Cardiac fibroblast (primary cell): ENCODE measurements around the gene GFRA1.
"Not testable (repeated sequence)": the region's sequence is repeated elsewhere in the genome, so short reads cannot be mapped to it uniquely, and the experiment has no call there.

ENCODE experiments used
- DNase-seq, 2 donors: peaks; one replicate each; pipeline versions ENCODE4 v3.0.0 to v3.0.0-alpha.2; 2010; ENCODE audit warnings: low read depth in 2 of 2
- H3K4me3 ChIP-seq, 2 donors: replicated peaks in 1 of 2; 1 replicate in 1 of 2; 2 replicates in 1 of 2; pipeline ENCODE4 v1.5.1; 2011; ENCODE audit warnings: low read depth in 2 of 2, low read length in 2 of 2, mild to moderate bottlenecking in 2 of 2, moderate library complexity in 1 of 2
- CTCF ChIP-seq: IDR thresholded peaks from one replicate; pipeline ENCODE4 v1.5.1; 2011; ENCODE audit warnings: low read depth, mild to moderate bottlenecking, low read length, inconsistent platforms

Gene GFRA1

GRCh38 chr10:116043861-116044260, 229.1 kb downstream of the GFRA1 start:
- no peak for TF ChIP-seq CTCF
- no peak overlapping the region for H3K4me3 ChIP-seq
- DNase-seq: no peak

- DNase-seq: no peak
- H3K4me3 ChIP-seq: no peak overlapping the region
- TF ChIP-seq CTCF: no peak
Measured at GRCh38 chr10:116043304-116043703, 229.7 kb downstream of the GFRA1 start.

DNA sequence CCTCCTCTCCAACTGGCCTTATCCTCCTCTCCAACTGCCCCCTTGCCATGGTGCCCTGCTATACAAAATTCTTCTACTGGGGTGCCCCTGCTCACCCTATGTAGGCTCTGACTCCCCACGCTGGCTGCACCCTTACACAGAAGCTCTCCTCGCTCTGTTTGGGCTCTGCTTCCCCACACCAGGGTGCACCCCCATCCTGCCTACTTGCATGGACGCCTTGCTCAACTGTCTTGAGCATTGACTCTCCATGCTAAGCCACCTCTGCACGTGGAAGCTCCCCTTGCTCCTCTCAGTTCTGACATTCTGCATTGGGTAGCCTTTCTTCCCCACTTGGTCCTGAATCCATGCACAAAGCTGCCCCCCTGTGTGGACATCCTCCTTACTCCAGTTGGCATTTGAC, 231.1 kb downstream of the GFRA1 start:
- no peak for DNase-seq

GRCh38 chr10:116039612-116040011, 233.4 kb downstream of the GFRA1 start:
- no peak overlapping the region for H3K4me3 ChIP-seq
- no peak for TF ChIP-seq CTCF
- no peak for DNase-seq

More for the DNA sequence above, 231.1 kb downstream of the GFRA1 start:
- no peak for TF ChIP-seq CTCF
- H3K4me3 ChIP-seq: no peak overlapping the region

DNA sequence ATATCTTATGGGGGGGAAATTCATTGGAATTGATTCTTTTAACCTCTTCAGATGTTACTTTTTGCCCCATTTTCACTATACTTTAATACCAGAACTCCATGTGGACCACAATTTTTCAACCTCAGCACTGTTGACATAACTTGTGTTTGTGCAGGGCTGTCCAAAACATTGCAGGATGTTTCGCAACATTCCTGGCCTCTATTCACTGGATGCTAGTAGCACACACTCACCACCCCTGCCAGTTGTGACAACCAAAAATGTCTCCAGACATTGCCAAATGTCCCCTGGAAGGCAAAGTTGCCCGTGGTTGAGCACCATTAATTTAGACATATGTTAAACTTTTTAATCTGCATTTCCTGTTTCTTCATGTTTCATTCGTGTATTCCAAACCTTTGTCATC, 234.7 kb downstream of the GFRA1 start:
- no peak for TF ChIP-seq CTCF
- peak; percentile 44 to 49 for DNase-seq
- no peak overlapping the region for H3K4me3 ChIP-seq

GRCh38 chr10:116035406-116035805, 237.6 kb downstream of the GFRA1 start:
- DNase-seq, H3K4me3 ChIP-seq: not testable (repeated sequence)

DNA sequence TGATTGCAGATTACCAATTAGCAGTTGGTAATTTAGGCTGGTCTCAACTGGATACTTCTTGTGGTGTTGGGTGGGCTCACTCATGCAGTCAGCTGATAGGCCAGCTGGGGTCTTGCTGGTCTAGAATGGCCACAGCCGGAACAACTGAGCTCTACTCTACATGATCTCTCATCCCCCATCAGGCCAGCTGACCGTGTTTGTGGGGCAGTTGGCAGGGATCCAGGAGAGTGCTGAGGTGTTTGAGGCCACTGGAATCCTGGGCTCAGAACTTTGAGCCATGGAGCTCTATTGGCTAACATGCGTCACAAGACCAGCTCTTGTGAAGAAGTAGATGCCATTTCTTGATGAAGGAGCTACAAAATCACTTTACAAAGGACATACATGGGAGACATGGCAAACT, 242.4 kb downstream of the GFRA1 start:
- DNase-seq: no peak
- no peak for TF ChIP-seq CTCF
- H3K4me3 ChIP-seq: no peak overlapping the region
